NCI-H524 treated with DMSO at 0.1 percent for 48 hours (cell line): ENCODE results near the gene GRIK4.
A peak's percentile ranks its signal among the peaks of the same experiment; 100 is the strongest.

ENCODE experiments used
- DNase-seq: peaks from one replicate; lab custom pipeline; 2025; lab: John Stamatoyannopoulos, UW

Gene GRIK4

GRCh38 chr11:120814531-120815318, 303.2 kb downstream of the GRIK4 start:
- DNase-seq, result no peak

- DNase-seq, result no peak
Measured at GRCh38 chr11:120815319-120816100, 304.0 kb downstream of the GRIK4 start.

- no peak for DNase-seq
Measured at GRCh38 chr11:120816176-120816575, 304.6 kb downstream of the GRIK4 start.

GRCh38 chr11:120816711-120817110, 305.2 kb downstream of the GRIK4 start:
- DNase-seq, result no peak

GRCh38 chr11:120817158-120817557, 305.6 kb downstream of the GRIK4 start:
- DNase-seq, result no peak

GRCh38 chr11:120818097-120818496, 306.5 kb downstream of the GRIK4 start:
- DNase-seq, result no peak

- DNase-seq, result no peak
Measured at GRCh38 chr11:120819003-120819402, 307.5 kb downstream of the GRIK4 start.

- no peak for DNase-seq
Measured at GRCh38 chr11:120819437-120820365, 308.2 kb downstream of the GRIK4 start.

- DNase-seq, result no peak
Measured at GRCh38 chr11:120823159-120823558, 311.6 kb downstream of the GRIK4 start.

GRCh38 chr11:120824242-120824641, 312.7 kb downstream of the GRIK4 start:
- DNase-seq, result no peak

- no peak for DNase-seq
Measured at GRCh38 chr11:120827198-120827597, 315.6 kb downstream of the GRIK4 start.

GRCh38 chr11:120827820-120828219, 316.3 kb downstream of the GRIK4 start:
- DNase-seq, result no peak

GRCh38 chr11:120828847-120829246, 317.3 kb downstream of the GRIK4 start:
- no peak for DNase-seq

- DNase-seq, result no peak
Measured at GRCh38 chr11:120830085-120830620, 318.6 kb downstream of the GRIK4 start.

- peak; percentile 27 for DNase-seq
Measured at GRCh38 chr11:120832481-120833238, 321.1 kb downstream of the GRIK4 start.

GRCh38 chr11:120834686-120835210, 323.2 kb downstream of the GRIK4 start:
- DNase-seq, result no peak

GRCh38 chr11:120835601-120836228, 324.2 kb downstream of the GRIK4 start:
- no peak for DNase-seq

GRCh38 chr11:120837696-120838095, 326.1 kb downstream of the GRIK4 start:
- no peak for DNase-seq

GRCh38 chr11:120839201-120839600, 327.7 kb downstream of the GRIK4 start:
- no peak for DNase-seq

- DNase-seq, result no peak
Measured at GRCh38 chr11:120839846-120840402, 328.4 kb downstream of the GRIK4 start.
